ENCODE measurements around the gene PRDM8.

DNA sequence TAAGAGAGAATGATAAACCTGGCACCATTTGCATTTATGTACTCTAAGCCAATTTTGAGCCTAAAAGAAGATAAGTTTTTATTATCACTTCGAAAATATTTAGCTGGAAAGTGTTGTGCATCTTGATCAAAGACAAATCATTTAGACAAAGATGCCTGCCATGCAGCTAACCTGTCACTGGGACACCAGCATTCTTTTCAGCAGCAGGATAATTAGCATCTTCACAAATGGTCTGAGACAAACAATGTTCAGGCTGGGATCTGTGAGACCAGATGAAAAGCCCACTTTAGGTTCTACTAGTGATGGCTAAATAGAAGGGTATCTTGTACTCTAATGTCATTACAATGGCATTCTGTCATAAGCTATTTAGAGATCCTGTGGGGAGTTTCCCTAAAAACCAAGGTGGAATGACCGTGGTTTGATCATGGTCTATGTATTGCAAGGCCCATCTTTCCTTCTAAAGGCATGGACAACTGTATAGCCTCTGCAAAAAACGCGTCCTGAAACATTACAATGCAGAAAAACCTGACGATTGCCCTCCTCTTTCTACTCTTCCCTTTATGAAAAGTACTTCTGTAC, 7.2 kb downstream of the PRDM8 start:
- TF ChIP-seq, protein P1, sequence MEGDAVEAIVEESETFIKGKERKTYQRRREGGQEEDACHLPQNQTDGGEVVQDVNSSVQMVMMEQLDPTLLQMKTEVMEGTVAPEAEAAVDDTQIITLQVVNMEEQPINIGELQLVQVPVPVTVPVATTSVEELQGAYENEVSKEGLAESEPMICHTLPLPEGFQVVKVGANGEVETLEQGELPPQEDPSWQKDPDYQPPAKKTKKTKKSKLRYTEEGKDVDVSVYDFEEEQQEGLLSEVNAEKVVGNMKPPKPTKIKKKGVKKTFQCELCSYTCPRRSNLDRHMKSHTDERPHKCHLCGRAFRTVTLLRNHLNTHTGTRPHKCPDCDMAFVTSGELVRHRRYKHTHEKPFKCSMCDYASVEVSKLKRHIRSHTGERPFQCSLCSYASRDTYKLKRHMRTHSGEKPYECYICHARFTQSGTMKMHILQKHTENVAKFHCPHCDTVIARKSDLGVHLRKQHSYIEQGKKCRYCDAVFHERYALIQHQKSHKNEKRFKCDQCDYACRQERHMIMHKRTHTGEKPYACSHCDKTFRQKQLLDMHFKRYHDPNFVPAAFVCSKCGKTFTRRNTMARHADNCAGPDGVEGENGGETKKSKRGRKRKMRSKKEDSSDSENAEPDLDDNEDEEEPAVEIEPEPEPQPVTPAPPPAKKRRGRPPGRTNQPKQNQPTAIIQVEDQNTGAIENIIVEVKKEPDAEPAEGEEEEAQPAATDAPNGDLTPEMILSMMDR (IDR thresholded peaks at IDR 0.05 in 8 of 11, conservative IDR thresholded peaks at IDR 0.05 in 3 of 11), result no peak
- TF ChIP-seq POLR2A (IDR thresholded peaks at IDR 0.05) (no peak), POLR2AphosphoS5 (IDR thresholded peaks at IDR 0.05) (no peak)

All from spleen (tissue), 7 donors.